Hepatocyte (in vitro differentiated cells): ENCODE results near the gene WDR87.

Experiments
- CTCF ChIP-seq: fragments of 200-600 bp; sonication (generic); IDR thresholded peaks from 2 replicates; pipeline ENCODE4 v1.5.1; 2016; ENCODE audit warnings: antibody characterized with exemption, mild to moderate bottlenecking; ENCODE audit not compliant: poor library complexity
- EZH2 ChIP-seq: fragments of 200-600 bp; sonication (generic); IDR thresholded peaks from 2 replicates; pipeline ENCODE4 v1.6.1; 2016; ENCODE audit warnings: antibody characterized with exemption, mild to moderate bottlenecking, borderline replicate concordance
- EZH2phosphoT487 ChIP-seq: fragments of 200-600 bp; sonication (generic); IDR thresholded peaks from one replicate; pipeline ENCODE4 v1.6.1; 2018; ENCODE audit warnings: antibody characterized with exemption, mild to moderate bottlenecking, low read depth, moderate library complexity; ENCODE audit not compliant: unreplicated experiment, severe bottlenecking

GRCh38 chr19:37902668-37903067, 3.7 kb downstream of the WDR87 start:
- TF ChIP-seq CTCF (peak; percentile 82), EZH2 (no peak), EZH2phosphoT487 (no peak)
